ENCODE measurements around the gene JCAD.
"Not testable (repeated sequence)": the region's sequence is repeated elsewhere in the genome, so short reads cannot be mapped to it uniquely, and the experiment has no call there.

JCAD gene

DNA sequence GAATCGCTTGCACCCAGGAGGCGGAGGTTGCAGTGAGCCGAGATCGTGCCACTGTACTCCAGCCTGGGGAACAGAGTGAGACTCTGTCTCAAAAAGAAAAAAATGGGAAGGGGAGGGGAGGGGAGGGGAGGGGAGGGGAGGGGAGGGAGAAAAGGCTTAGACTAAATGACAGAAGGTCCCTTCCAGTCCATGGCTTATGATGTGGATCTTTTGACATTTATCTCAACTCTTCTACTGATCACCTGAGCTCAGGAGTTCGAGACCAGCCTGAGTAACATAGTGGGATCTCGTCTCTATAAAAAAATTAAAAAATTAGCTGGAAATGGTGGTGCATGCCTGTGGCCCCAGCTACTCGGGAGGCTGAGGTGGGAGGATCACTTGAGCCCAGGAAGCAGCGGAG, 34.0 kb downstream of the JCAD start:
- DNase-seq (ENCODE audit: low read depth), result not testable (repeated sequence)

DNA sequence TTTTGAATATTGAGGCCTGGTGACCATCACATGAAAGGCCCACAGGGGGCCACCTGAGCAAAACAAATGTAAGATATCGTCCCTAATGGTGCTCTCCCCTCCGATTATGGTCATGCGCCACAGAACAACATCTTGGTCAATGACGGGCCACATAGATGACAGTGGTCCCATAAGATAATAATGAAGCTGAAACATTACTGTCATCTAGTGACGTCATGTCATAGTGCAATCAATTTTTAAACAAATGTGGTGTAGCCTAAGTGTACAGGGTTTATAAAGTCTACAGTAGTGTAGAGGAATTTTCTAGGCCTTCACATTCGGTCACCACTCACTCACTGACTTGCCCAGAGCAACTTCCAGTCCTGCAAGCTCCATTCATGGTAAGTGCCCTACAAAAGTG, 36.8 kb downstream of the JCAD start:
- no peak for DNase-seq (ENCODE audit: low read depth)

DNA sequence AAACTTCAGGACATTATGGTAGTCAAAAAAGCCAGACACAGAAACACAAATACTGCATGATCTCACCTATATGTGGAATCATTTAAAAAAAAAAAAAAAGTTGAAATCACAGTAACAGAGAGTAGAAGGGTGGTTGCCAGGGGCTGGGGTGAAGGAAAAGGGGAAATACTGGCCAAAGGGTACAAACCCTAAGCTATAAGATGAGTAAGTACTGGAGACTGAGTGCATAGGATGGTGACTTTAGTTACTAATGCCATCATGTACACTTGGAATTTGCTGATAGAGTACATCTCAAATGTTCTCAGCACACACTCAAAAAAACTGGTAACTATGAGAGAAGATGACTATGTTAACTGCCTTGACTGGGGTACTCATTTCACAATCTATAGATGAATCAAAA, 39.9 kb downstream of the JCAD start:
- DNase-seq (ENCODE audit: low read depth), result no peak

GRCh38 chr10:30018496-30018895, 40.9 kb downstream of the JCAD start:
- no peak for DNase-seq (ENCODE audit: low read depth)

DNA sequence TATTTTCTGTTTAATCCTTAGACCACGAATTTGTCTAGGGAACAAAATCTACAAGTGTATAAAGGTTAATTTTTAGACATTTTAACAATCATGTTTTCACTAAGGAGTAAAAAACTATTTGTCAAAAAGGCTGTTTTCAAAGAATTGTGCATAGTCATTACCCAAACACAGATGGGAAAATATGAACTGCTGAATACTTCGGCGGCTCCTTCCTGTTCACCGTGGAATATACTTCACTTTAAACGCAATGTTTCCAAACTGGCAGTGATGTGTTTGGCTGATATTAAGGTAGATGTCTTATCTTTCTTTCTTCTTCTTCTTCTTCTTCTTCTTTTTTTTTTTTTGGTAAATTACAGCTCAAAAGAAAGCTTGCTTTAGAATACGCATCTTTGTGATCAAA, 41.4 kb downstream of the JCAD start:
- DNase-seq (ENCODE audit: low read depth), result no peak

DNA sequence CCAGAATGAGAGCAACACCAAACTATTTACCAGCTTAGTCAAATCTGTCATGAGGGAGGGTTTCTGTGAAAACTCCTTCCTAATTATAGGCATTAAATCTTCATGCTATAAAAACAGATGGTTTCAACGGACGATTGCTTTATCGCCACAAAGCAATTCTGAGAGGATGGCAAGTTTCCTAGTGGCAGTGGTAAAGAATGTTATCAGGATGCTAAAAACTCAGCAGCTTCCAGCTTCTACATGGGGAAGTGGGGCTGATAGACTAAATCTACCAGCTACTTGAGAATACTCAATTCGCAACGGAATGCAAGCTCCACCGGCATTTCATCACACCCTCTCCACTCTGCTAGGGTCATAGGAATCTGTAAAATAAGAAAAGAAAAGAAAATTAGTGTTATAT, 41.8 kb downstream of the JCAD start:
- DNase-seq (ENCODE audit: low read depth), result no peak

DNA sequence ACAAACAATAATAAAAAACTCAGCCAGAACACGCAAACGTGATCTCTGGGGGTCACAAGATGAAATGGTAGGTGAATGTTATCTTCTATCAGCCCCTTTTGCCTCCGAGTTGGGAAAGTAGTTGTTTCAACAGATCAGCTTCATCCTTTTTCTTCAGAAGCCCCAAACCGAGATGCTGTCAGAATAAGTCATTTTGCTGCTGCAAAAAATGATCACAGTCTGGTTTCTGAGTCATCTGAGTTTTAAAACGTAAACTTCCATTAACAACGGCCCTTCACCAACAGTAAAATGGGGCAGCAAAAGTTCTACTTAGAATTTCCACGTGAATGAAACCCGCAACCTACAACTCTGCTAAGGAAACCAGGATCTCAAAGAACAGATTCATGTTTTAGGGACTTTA, 44.9 kb downstream of the JCAD start:
- no peak for DNase-seq (ENCODE audit: low read depth)

GRCh38 chr10:30013757-30014156, 45.6 kb downstream of the JCAD start:
- no peak for DNase-seq (ENCODE audit: low read depth)

DNA sequence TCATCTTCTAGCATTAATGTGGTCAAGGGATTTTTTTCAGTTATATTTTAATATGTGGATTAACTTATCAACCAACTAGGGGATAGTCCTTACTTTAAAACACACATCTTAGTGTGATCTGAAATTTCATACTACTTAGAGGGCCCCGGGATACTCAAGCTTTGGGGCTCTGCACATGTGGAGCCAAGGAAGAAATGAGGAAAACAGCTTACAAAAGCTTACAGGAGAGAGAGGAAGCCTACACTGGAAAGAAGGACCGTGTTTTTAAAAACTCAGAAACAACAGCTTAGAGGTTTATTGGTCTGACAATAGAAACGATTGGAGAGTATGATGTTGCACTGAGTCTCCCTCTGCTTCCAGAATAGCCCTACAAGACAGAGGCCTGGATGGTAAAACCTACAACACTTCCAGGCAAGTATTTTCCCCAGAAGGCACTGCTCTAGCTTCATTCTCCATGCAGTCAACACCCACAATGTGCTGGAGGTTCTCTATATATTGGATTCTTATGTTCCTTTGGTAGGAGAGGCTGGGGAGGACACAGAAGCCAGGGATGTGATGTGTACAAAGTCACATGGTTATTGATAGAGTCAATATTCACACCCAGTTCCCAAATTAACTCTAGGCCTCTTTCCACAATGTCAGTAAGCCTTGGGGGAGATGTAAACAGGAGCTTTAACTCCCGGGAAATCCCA, 47.3 kb downstream of the JCAD start:
- no peak for DNase-seq (ENCODE audit: low read depth)

- no peak for DNase-seq (ENCODE audit: low read depth)
These were observed 48.0 kb downstream of the JCAD start for GRCh38 chr10:30011396-30011795.

GRCh38 chr10:30007406-30007805, 52.0 kb downstream of the JCAD start:
- no peak for DNase-seq (ENCODE audit: low read depth)

DNA sequence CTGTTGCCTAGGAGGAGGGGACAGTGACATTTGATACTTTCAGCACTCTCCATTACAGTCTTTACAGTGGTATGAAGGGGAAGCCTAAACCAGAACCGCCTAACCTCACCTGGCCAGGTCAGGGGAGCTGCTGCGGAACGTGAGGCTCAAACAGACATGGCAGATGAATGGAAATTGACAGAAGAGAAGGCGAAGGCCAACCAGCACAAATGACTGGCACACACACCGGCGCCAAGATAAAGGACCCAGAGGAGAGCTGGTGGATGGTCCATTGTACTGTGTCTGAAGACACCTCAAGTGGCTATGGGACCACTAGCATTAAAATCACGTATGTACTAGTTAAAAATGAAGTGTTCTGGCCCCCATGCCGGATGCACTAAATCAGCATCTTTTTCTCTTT, 53.0 kb downstream of the JCAD start:
- no peak for DNase-seq (ENCODE audit: low read depth)

GRCh38 chr10:30005116-30005515, 54.3 kb downstream of the JCAD start:
- DNase-seq (ENCODE audit: low read depth), result not testable (repeated sequence)

- peak; percentile 27 for DNase-seq (ENCODE audit: low read depth)
These were observed 56.7 kb downstream of the JCAD start for GRCh38 chr10:30002426-30003266.

DNA sequence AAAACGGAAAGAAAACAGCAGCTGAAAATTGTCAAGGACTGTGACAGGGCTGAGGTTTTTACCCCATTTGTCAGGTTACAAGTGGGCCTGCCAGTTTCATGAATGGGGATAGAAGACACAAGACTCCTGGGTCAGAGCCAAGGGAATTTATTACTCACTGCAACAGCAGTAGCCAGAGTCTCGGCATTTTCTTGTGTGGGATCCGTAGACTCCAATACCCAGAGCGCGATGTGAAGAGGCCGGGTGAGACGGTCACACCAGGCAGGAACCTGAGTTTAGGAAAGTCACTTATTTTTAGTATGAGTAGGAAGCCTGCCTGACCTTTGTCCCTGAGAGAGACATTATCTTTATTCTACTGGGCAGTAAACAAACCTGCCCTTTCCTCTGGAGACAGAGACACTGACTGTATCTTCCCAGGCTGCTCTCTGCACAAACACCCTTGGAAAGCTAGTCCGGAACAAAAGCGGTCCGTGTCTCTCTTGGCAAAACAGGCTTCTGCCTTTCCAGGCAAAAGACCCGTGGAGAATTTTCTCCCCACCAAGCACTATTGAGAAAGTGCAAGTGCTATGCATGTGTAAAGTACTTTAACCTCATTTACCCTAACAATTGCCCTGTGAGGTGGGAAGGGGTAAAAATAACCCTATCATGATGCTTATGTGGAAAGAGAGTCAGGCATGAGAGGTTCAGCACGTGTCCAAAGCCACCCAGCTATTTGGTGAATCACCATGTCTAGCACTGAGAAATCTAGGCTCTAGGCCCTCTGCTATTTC, 58.4 kb downstream of the JCAD start:
- no peak for DNase-seq (ENCODE audit: low read depth)

DNA sequence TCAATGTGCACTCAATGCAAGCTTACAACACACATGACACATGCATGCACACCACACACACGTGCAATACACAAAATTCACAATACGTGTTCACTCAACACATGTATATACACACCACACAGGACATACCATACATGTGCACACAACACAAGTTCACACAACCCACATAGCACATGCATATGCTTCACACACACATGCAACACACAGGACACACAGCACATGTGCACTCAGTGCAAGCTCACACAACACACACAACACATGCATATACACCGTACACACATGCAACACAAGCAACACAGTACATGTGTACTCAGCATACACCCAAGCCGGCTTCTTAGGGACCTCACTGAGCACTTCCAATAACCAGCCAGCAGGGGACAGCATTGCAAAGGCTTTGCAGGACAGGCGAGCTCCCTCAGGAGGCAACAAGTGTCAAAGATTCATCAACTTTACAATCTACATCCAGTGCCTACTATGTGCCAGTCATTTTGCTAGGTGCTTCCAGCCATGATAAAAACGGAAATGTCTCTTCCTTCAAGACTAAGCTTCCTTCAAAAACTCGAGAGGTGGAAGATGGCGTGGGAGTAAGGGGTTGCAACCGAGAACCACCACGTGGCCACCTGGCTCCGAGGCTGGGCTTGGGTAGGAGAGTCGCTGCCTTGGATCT, 61.1 kb downstream of the JCAD start:
- peak; percentile 61 for DNase-seq (ENCODE audit: low read depth)

DNA sequence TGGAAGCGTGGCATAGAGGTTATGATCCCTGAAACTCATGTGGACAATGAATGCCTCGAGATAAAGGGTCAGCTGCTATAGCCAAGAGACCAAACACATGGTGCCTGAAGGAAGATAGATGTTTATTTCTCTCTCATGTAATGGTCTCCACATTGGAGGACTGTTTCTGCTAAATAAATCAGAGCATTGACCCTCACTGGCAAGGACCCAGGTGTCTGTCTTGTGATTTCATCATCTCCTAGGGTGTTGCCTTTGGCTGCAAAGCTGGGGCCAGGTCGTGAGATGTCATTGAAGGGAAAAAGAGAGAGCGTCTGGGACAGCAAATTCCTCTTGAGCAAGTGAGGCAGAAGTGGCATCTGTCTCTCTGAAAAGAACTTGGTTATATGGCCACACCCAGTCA, 64.6 kb downstream of the JCAD start:
- no peak for DNase-seq (ENCODE audit: low read depth)

GRCh38 chr10:29993319-29993915, 66.0 kb downstream of the JCAD start:
- DNase-seq (ENCODE audit: low read depth), result no peak

DNA sequence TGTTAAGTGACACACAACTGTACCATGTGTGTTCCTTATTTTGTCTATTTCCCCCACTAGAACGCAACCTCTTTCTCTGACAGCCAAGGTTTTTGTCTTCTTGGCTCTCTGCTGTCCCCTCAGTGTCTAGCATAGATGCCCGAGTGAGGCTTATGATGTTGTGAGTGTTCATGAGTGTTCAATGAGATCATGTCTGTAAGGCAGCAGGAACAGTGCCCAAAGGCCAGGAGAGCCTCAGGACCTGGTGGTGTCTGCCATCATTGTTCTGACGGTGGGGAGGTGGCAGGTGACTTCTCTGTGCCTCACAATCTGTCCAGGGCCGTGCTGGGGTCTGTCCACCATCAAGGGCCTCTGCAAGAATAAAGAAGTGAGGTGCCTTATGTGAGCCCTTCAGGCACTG, 66.5 kb downstream of the JCAD start:
- DNase-seq (ENCODE audit: low read depth), result no peak

DNA sequence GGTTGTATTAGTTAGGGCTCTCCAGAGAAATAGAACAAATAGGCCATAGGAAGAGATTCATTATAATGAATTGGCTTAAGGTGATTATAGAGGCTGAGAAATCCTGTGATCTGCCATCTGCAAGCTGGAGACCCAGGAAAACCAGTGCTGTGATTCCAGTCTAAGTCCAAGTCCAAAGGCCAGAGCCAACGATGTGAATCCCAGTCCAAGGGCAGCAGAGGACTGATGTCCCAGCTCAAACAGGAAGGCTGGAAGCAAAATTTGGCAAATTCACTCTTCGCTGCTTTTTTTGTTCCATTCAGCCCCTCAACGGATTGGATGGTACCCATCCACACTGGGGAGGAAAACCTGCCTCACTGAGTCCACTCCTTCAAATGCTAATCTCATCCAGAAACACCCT, 68.0 kb downstream of the JCAD start:
- no peak for DNase-seq (ENCODE audit: low read depth)

GRCh38 chr10:29987471-29987870, 71.9 kb downstream of the JCAD start:
- no peak for DNase-seq (ENCODE audit: low read depth)
